Superior temporal gyrus (tissue), 1 donor: ENCODE data around the gene SEPTIN5.

Experiments
- DNase-seq: peaks from one replicate; pipeline ENCODE4 v3.0.0-alpha.2; 2016; ENCODE audit errors: extremely low spot score

The SEPTIN5 gene

GRCh38 chr22:19733755-19734154, 19.5 kb downstream of the SEPTIN5 start:
- DNase-seq: no peak

DNA sequence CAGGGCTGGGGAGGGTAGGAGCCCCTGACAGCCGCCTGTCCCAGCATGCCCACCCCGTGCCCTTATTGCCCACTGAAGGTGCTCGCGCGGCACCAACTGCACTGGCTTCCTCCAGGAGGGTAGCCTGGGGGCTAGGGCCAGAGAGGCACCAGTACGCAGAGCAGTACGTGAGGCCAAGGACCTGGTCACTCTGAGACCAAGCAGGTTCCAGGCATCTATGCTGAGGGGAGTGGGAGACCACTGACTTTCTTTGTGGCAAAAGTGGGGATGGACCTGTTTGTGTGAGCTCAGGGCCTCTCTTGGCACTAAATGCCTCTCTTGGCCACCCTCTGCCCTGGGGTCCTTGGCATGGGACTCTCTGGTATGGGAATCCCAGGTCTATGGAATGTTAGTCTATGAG, 19.9 kb downstream of the SEPTIN5 start:
- DNase-seq: no peak

GRCh38 chr22:19734837-19735382, 20.6 kb downstream of the SEPTIN5 start:
- DNase-seq: no peak

GRCh38 chr22:19735665-19736510, 21.6 kb downstream of the SEPTIN5 start:
- no peak for DNase-seq

GRCh38 chr22:19737846-19738663, 23.8 kb downstream of the SEPTIN5 start:
- DNase-seq: no peak

GRCh38 chr22:19738664-19739447, 24.6 kb downstream of the SEPTIN5 start:
- DNase-seq: no peak

DNA sequence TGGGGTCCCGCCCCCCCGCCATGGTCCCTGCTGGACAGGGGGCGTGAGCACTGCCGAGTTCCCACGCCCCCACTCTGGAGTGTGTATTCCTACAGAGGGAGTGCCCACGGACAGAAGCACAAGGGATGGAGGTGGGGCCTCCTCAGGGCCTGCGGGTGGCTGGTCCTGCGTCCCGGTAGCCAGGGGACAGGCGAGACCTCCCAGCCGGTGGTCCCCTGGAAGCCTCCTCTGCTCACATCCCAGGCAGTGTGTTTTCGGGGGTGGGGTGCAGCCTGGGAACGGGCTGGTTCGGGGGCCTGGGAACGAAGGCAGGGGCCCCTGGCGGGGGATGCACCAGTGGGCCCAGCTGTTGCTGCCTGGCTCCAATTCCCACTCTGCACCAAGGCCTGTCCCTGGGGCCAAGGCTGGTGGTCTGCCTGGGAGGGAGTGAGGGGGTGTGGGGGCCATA, 25.2 kb downstream of the SEPTIN5 start:
- DNase-seq: no peak

DNA sequence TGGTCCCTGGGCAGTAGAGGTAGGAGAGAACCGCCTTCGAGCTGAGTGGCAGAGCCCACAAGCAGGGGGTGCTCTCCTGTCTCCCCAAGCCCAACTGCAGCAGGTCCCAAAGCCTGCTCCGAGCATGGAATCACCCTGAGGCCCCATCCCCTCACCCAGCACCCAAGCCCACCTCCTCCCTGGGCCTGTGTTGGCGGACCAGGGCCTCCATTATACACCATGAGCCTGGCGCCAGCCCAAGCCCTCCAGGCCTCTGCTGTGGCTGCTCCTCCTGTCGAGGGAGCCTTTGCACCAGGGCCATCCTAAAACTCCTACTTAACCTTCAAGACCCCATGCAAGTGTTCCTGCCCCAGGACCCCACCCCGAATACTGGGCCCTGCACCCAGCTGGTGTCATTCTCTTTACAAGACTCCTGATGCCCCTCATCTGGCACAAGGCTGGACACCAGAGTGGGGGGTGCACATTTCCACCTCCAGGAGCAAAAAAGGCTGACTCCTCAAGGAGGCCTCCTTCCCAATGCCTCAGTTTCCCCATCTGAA, 25.7 kb downstream of the SEPTIN5 start:
- no peak for DNase-seq

DNA sequence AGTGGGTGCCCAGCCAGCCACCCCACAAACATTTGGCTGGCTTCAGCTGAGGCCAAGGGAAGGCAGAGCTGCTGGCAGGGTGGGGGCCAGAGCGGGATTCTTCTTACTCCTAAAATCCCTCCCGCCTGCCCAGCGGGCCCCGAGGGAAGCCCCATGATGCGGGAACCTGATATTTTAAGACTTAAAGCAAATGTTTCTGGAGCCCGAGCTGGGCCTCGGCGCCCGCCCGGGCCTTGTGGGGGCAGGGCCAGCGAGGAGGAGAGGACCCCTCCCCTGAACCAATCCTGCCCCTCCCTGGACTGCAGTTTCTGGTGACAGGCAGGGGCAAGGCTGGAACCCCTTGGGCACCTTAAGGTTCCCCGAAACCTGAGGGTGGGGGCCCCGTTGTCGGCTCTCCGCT, 26.3 kb downstream of the SEPTIN5 start:
- DNase-seq: no peak

- no peak for DNase-seq
These were observed 26.8 kb downstream of the SEPTIN5 start for GRCh38 chr22:19741053-19741452.

- no peak for DNase-seq
These were observed 28.1 kb downstream of the SEPTIN5 start for GRCh38 chr22:19742160-19743066.

- no peak for DNase-seq
These were observed 28.8 kb downstream of the SEPTIN5 start for GRCh38 chr22:19743081-19743480.

GRCh38 chr22:19743651-19744050, 29.3 kb downstream of the SEPTIN5 start:
- no peak for DNase-seq

- no peak for DNase-seq
These were observed 30.2 kb downstream of the SEPTIN5 start for GRCh38 chr22:19744350-19745006.

- DNase-seq: no peak
These were observed 31.1 kb downstream of the SEPTIN5 start for GRCh38 chr22:19745155-19746101.

DNA sequence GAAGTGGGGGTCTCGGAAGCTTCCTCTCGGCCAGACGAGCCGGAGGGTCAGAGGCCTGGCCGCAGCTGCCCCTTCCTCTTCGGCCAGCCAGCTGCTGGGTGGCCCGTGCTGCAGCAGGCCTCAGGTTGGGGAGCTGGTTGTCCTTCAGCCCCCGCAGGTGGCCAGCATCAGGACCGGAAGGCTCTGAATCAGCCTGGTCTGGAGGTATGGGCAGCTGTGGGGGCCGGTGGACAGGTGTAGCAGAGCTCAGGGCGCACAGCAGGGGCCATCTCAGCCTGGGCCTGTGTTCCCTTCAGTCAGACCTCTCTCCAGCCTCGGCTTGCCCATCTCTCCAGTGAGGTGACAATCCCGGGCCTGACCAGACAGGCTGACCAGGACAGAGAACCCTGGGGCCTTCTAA, 32.4 kb downstream of the SEPTIN5 start:
- DNase-seq: no peak

GRCh38 chr22:19747551-19747950, 33.2 kb downstream of the SEPTIN5 start:
- no peak for DNase-seq

DNA sequence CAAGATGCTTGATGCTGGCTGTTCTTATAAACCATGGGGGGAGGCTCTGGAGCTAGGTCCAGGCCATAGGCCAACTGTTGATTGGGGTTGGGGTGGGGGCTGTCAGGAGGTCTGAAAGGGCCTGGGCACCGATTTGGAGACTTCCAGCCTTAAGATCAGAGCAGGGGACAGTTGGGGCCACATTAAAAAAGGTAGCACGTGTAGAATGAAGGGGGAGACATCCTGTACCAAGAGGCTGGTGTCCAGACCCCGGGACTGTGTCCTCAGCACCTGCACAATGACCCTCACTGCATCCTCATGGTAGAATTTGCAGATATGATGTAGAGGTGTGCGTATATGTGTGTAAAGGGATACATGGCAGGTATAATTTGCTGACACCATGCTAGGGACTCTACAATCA, 33.8 kb downstream of the SEPTIN5 start:
- DNase-seq: no peak
